OCI-LY1 (cell line): ENCODE results near the gene OLFM1.

Experiments used
- H2AFZ ChIP-seq: fragments of 200-600 bp; sonication (generic), shearing (Covaris generic); 2 replicates; pipeline ENCODE4 v1.6.0; 2014; ENCODE audit warnings: antibody characterized with exemption, mild to moderate bottlenecking, low read length
- H3F3A ChIP-seq: fragments of 200-600 bp; sonication (generic), shearing (Covaris generic); 2 replicates; pipeline ENCODE4 v1.6.0; 2014; ENCODE audit warnings: mild to moderate bottlenecking, antibody characterized with exemption, low read length, moderate library complexity; ENCODE audit not compliant: insufficient read depth
- H3K27ac ChIP-seq: fragments of 200-600 bp; sonication (generic); 2 replicates; pipeline ENCODE4 v1.5.1; 2014; ENCODE audit warnings: low read length, mixed run types, mild to moderate bottlenecking, low read depth; ENCODE audit not compliant: poor library complexity, severe bottlenecking
- H3K27me3 ChIP-seq: fragments of 200-600 bp; sonication (generic); 2 replicates; pipeline ENCODE4 v1.6.0; 2014; ENCODE audit warnings: antibody characterized with exemption, mild to moderate bottlenecking, low read length, moderate library complexity; ENCODE audit not compliant: insufficient read depth
- H3K36me3 ChIP-seq: fragments of 200-600 bp; sonication (generic); 2 replicates; pipeline ENCODE4 v1.6.1; 2014; ENCODE audit warnings: mild to moderate bottlenecking, antibody characterized with exemption, low read length, moderate library complexity, mixed read lengths; ENCODE audit not compliant: insufficient read depth
- H3K4me1 ChIP-seq: fragments of 200-600 bp; sonication (generic); 2 replicates; pipeline ENCODE4 v1.5.1; 2014; ENCODE audit warnings: mild to moderate bottlenecking, low read length, moderate library complexity; ENCODE audit not compliant: insufficient read depth, severe bottlenecking
- H3K4me2 ChIP-seq: fragments of 200-600 bp; sonication (generic), shearing (Covaris generic); 2 replicates; pipeline ENCODE4 v1.6.1; 2014; ENCODE audit warnings: low read length
- H3K4me3 ChIP-seq: fragments of 200-600 bp; sonication (generic); 2 replicates; pipeline ENCODE4 v1.5.1; 2014; ENCODE audit warnings: low read length, low read depth, mild to moderate bottlenecking, mixed read lengths; ENCODE audit not compliant: poor library complexity, severe bottlenecking
- H3K79me2 ChIP-seq: fragments of 200-600 bp; shearing (Covaris generic); 2 replicates; pipeline ENCODE4 v1.6.1; 2016; ENCODE audit warnings: mixed run types, low read length, mixed read lengths; ENCODE audit not compliant: insufficient read depth
- H3K9ac ChIP-seq: fragments of 200-600 bp; sonication (generic), shearing (Covaris generic); 2 replicates; pipeline ENCODE4 v1.6.1; 2014; ENCODE audit warnings: mild to moderate bottlenecking, low read length, mixed read lengths
- H3K9me2 ChIP-seq: fragments of 200-600 bp; sonication (generic), shearing (Covaris generic); 2 replicates; pipeline ENCODE4 v1.6.1; 2014; ENCODE audit warnings: low read depth, mild to moderate bottlenecking, low read length, mixed read lengths
- H3K9me3 ChIP-seq: fragments of 200-600 bp; shearing (Covaris generic); 2 replicates; pipeline ENCODE4 v1.6.1; 2014; ENCODE audit warnings: low read length, mixed read lengths
- H4K20me1 ChIP-seq: fragments of 200-600 bp; sonication (generic), shearing (Covaris generic); 2 replicates; pipeline ENCODE4 v1.6.0; 2016; ENCODE audit warnings: mild to moderate bottlenecking, low read length; ENCODE audit not compliant: insufficient read depth
- EZH2 ChIP-seq: fragments of 200-600 bp; sonication (generic), shearing (Covaris generic); IDR thresholded peaks from 2 replicates; pipeline ENCODE4 v1.8.0; 2017; ENCODE audit warnings: borderline replicate concordance, mixed run types, mild to moderate bottlenecking, antibody characterized with exemption, low read length, moderate library complexity, mixed read lengths
- TF ChIP-seq, protein P1 (sequence below): fragments of 200-600 bp; sonication (generic), shearing (Covaris generic); IDR thresholded peaks from 2 replicates; pipeline ENCODE4 v1.5.1; 2017; ENCODE audit warnings: mild to moderate bottlenecking, antibody characterized with exemption, low read length, moderate library complexity, mixed read lengths

The OLFM1 gene

DNA sequence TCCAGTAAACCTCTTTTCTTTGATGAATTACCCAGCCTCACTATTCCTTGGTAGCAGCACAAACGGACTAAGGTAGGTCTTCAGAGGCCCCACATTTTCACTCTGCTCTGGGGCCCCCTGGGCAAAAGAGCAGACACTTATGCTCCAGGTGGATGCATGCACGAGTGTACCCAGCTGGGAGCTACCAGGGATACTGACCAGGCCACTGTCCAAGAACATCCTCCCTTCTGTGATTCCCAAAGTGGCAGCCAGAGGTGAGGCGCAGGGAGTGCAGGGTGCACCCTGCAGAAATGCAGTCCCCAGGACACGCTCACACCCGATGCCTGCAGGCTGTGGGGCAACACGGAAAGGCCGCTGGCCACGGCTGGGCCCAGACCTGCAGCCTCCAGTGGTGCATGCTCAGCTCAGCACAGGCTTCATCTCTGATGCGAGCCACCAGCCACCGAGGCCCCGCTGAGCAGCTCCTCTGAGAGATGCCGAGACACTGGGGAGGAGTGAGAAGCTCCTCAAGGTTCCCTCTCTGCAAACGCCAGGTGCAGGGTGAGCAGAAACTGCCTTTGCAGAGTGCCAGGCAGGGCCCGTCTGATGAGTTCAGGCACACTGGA, 48.1 kb upstream of the OLFM1 start:
- H3K9me3 ChIP-seq = no peaks in the 10 kb centered on the region
- peaks cover 9% of the 10 kb centered on the region for H3K27me3 ChIP-seq
- no peaks in the 10 kb centered on the region for H3K9me2 ChIP-seq
- TF ChIP-seq, protein P1, sequence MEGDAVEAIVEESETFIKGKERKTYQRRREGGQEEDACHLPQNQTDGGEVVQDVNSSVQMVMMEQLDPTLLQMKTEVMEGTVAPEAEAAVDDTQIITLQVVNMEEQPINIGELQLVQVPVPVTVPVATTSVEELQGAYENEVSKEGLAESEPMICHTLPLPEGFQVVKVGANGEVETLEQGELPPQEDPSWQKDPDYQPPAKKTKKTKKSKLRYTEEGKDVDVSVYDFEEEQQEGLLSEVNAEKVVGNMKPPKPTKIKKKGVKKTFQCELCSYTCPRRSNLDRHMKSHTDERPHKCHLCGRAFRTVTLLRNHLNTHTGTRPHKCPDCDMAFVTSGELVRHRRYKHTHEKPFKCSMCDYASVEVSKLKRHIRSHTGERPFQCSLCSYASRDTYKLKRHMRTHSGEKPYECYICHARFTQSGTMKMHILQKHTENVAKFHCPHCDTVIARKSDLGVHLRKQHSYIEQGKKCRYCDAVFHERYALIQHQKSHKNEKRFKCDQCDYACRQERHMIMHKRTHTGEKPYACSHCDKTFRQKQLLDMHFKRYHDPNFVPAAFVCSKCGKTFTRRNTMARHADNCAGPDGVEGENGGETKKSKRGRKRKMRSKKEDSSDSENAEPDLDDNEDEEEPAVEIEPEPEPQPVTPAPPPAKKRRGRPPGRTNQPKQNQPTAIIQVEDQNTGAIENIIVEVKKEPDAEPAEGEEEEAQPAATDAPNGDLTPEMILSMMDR = no peak
- TF ChIP-seq EZH2 = no peak
- no peaks in the 10 kb centered on the region for H3K36me3 ChIP-seq
- no peak overlapping the region for H3K9ac ChIP-seq
- no peaks in the 10 kb centered on the region for H3K79me2 ChIP-seq
- no peaks in the 10 kb centered on the region for H4K20me1 ChIP-seq
- no peak overlapping the region for H3K4me2 ChIP-seq
- no peaks in the 10 kb centered on the region for H3F3A ChIP-seq
- no peak overlapping the region for H3K4me3 ChIP-seq
- no peak overlapping the region for H2AFZ ChIP-seq
- no peak overlapping the region for H3K27ac ChIP-seq
- no peaks in the 10 kb centered on the region for H3K4me1 ChIP-seq

- no peaks in the 10 kb centered on the region for H4K20me1 ChIP-seq
- H2AFZ ChIP-seq = no peak overlapping the region
- H3K79me2 ChIP-seq = no peaks in the 10 kb centered on the region
- no peaks in the 10 kb centered on the region for H3K36me3 ChIP-seq
- TF ChIP-seq EZH2 = no peak
- TF ChIP-seq, protein P1 = no peak
- H3F3A ChIP-seq = no peaks in the 10 kb centered on the region
- H3K9me3 ChIP-seq = no peaks in the 10 kb centered on the region
- no peak overlapping the region for H3K27ac ChIP-seq
- no peak overlapping the region for H3K4me2 ChIP-seq
- H3K4me3 ChIP-seq = no peak overlapping the region
- H3K4me1 ChIP-seq = no peaks in the 10 kb centered on the region
- peaks cover 9% of the 10 kb centered on the region for H3K27me3 ChIP-seq
- H3K9me2 ChIP-seq = no peaks in the 10 kb centered on the region
- H3K9ac ChIP-seq = no peak overlapping the region
Observed at GRCh38 chr9:135039916-135040645, 47.4 kb upstream of the OLFM1 start.

- Histone ChIP-seq H3F3A (no peaks in the 10 kb centered on the region), H3K36me3 (no peaks in the 10 kb centered on the region), H2AFZ (no peak overlapping the region), H3K9me3 (no peaks in the 10 kb centered on the region), H4K20me1 (no peaks in the 10 kb centered on the region), H3K79me2 (no peaks in the 10 kb centered on the region), H3K4me1 (no peaks in the 10 kb centered on the region), H3K4me2 (no peak overlapping the region), H3K9ac (no peak overlapping the region), H3K27ac (no peak overlapping the region), H3K4me3 (no peak overlapping the region), H3K9me2 (no peaks in the 10 kb centered on the region), H3K27me3 (peaks cover 4% of the 10 kb centered on the region; the same call in 1 of the 2 replicates)
- TF ChIP-seq EZH2 = no peak
- TF ChIP-seq, protein P1 = no peak
Observed at GRCh38 chr9:135040892-135041291, 46.6 kb upstream of the OLFM1 start.
